8988T (cell line): ENCODE measurements around the gene GSE1.

Experiments used
- DNase-seq: peaks from one replicate; pipeline ENCODE4 v3.0.0; 2011

Gene GSE1

GRCh38 chr16:85710732-85711131, 97.6 kb downstream of the GSE1 start:
- no peak for DNase-seq

- DNase-seq = no peak
These were observed 99.0 kb downstream of the GSE1 start for GRCh38 chr16:85711982-85712587.

GRCh38 chr16:85712801-85713200, 99.7 kb downstream of the GSE1 start:
- DNase-seq = no peak

GRCh38 chr16:85715169-85716021, 102.3 kb downstream of the GSE1 start:
- DNase-seq = no peak

- no peak for DNase-seq
These were observed 103.0 kb downstream of the GSE1 start for GRCh38 chr16:85716022-85716679.

GRCh38 chr16:85716680-85717038, 103.5 kb downstream of the GSE1 start:
- no peak for DNase-seq

- DNase-seq = peak; percentile 91
These were observed 104.5 kb downstream of the GSE1 start for GRCh38 chr16:85717393-85718152.

GRCh38 chr16:85718153-85718477, 105.0 kb downstream of the GSE1 start:
- no peak for DNase-seq

GRCh38 chr16:85718682-85719081, 105.6 kb downstream of the GSE1 start:
- peak; percentile 85 for DNase-seq

GRCh38 chr16:85719605-85720301, 106.6 kb downstream of the GSE1 start:
- DNase-seq = no peak

- DNase-seq = no peak
These were observed 107.1 kb downstream of the GSE1 start for GRCh38 chr16:85720302-85720637.

- DNase-seq = no peak
These were observed 109.2 kb downstream of the GSE1 start for GRCh38 chr16:85722128-85722893.

- DNase-seq = no peak
These were observed 111.2 kb downstream of the GSE1 start for GRCh38 chr16:85724126-85724879.

GRCh38 chr16:85724936-85725335, 111.8 kb downstream of the GSE1 start:
- no peak for DNase-seq
